OCI-LY7 (cell line): Measurements from ENCODE around the gene CNN2. TPM values are rescaled to one million over a fixed set of nuclear protein-coding genes. Genes with fewer than 3 reads are reported as not detected.

ENCODE experiments used
- BruUV-seq: library from RNA; stranded (reverse); fragments of 400-500 nt; replicated peaks from 2 replicates; lab custom pipeline; 2021; lab: Mats Ljungman, UMichigan
- CTCF ChIA-PET: fragments of 300-600 bp; sonication (Branson Sonifier 250); formaldehyde crosslinking; loops from one replicate; lab custom pipeline; 2022; ENCODE audit warnings: antibody characterized with exemption; ENCODE audit not compliant: unreplicated experiment; lab: Charles Lee
- POLR2A ChIA-PET: fragments of 300-600 bp; sonication (Branson Sonifier 250); formaldehyde crosslinking; loops from one replicate; lab custom pipeline; 2022; ENCODE audit warnings: antibody characterized with exemption; lab: Charles Lee
- DNase-seq: peaks from one replicate; pipeline ENCODE4 v3.0.0-alpha.2; 2015; ENCODE audit warnings: low spot score
- H2AFZ ChIP-seq: fragments of 200-600 bp; sonication (generic), shearing (Covaris generic); 2 replicates; pipeline ENCODE4 v1.6.1; 2014; ENCODE audit warnings: mild to moderate bottlenecking, antibody characterized with exemption, low read length, moderate library complexity
- H3K27ac ChIP-seq: fragments of 200-600 bp; sonication (generic); 2 replicates; pipeline ENCODE4 v1.5.1; 2014; ENCODE audit warnings: mixed run types, low read depth, mild to moderate bottlenecking, moderate library complexity, low read length, inconsistent platforms; ENCODE audit not compliant: poor library complexity, severe bottlenecking
- H3K36me3 ChIP-seq: fragments of 200-600 bp; sonication (generic); 2 replicates; pipeline ENCODE4 v1.6.1; 2014; ENCODE audit warnings: mild to moderate bottlenecking, antibody characterized with exemption, low read length, moderate library complexity, mixed read lengths; ENCODE audit not compliant: insufficient read depth
- H3K4me1 ChIP-seq: fragments of 200-600 bp; sonication (generic); 2 replicates; pipeline ENCODE4 v1.5.1; 2014; ENCODE audit warnings: mild to moderate bottlenecking, low read length; ENCODE audit not compliant: insufficient read depth, poor library complexity, severe bottlenecking
- H3K4me2 ChIP-seq: fragments of 200-600 bp; sonication (generic); 2 replicates; pipeline ENCODE4 v1.6.1; 2014; ENCODE audit warnings: mild to moderate bottlenecking, low read length
- H3K4me3 ChIP-seq: fragments of 200-600 bp; sonication (generic); 2 replicates; pipeline ENCODE4 v1.5.1; 2014; ENCODE audit warnings: mild to moderate bottlenecking, low read depth, low read length; ENCODE audit not compliant: poor library complexity, severe bottlenecking
- H3K79me2 ChIP-seq: fragments of 200-600 bp; sonication (generic); 2 replicates; pipeline ENCODE4 v1.6.1; 2016; ENCODE audit warnings: low read depth, mild to moderate bottlenecking, low read length, moderate library complexity, mixed read lengths; ENCODE audit not compliant: insufficient read depth
- H3K9me2 ChIP-seq: fragments of 200-600 bp; sonication (generic); 2 replicates; pipeline ENCODE4 v1.6.1; 2016; ENCODE audit warnings: mild to moderate bottlenecking, low read length, mixed read lengths; ENCODE audit not compliant: insufficient read depth
- H3K9me3 ChIP-seq: fragments of 200-600 bp; sonication (generic); 2 replicates; pipeline ENCODE4 v1.6.1; 2014; ENCODE audit warnings: mild to moderate bottlenecking, mixed run types, low read length, mixed read lengths
- H4K20me1 ChIP-seq: fragments of 200-600 bp; sonication (generic); 2 replicates; pipeline ENCODE4 v1.6.1; 2014; ENCODE audit warnings: mild to moderate bottlenecking, antibody characterized with exemption, low read length, moderate library complexity, mixed read lengths; ENCODE audit not compliant: insufficient read depth
- CTCF ChIP-seq: fragments of 200-600 bp; sonication (generic); conservative IDR thresholded peaks from 2 replicates; pipeline ENCODE4 v1.5.1; 2014; ENCODE audit warnings: mild to moderate bottlenecking, antibody characterized with exemption, low read length, moderate library complexity, mixed read lengths
- EZH2phosphoT487 ChIP-seq: fragments of 200-600 bp; sonication (generic); IDR thresholded peaks from 2 replicates; pipeline ENCODE4 v1.6.1; 2018; ENCODE audit warnings: low read depth, borderline replicate concordance, mild to moderate bottlenecking, mixed run types, antibody characterized with exemption, low read length, moderate library complexity, mixed read lengths
- intact Hi-C: fragments of 100-400 bp; cut with micrococcal nuclease; formaldehyde crosslinking; loops from one replicate; pipeline ENCODE4 v1.10.0; 2022; ENCODE audit not compliant: unreplicated experiment
- total RNA-seq, 2 experiments: library from RNA; depleted of rRNA in 1 of 2; stranded (reverse); fragments of >200 nt in 1 of 2; shearing (Covaris generic) in 1 of 2; gene quantifications; 2 replicates each; pipeline ENCODE4 v1.2.3, GENCODE V29; 2014 to 2022

The CNN2 gene
- total RNA-seq, 2 experiments from 2014 or later: 73.7 to 127 TPM

DNA sequence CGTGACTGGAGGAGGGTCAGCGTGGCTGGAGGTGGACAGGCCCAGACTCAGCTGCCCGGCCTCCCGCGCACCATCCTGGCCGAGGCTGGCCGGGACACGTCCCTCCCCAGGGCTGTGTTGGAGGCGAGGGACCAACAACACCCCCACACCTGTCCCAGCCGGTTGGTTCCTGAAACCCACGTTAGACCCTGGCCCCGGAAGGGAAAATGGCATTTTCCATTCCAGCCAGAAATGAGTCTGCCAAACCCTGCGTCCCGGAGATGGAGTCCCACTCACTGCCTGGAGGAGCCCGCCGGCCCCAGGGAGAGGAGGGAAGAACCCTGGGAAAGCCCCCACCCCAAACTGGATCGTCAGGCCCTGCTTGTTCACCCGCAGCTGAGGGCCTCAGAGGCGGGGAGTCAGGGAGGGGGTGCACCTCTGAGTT lies 47.1 kb upstream of the CNN2 start:
- POLR2A ChIA-PET: no interaction called here
- CTCF ChIA-PET: no interaction called here
- no peaks in the 10 kb centered on the region for H4K20me1 ChIP-seq
- TF ChIP-seq EZH2phosphoT487: no peak
- TF ChIP-seq CTCF: no peak
- no peak overlapping the region for H3K4me2 ChIP-seq
- no peak overlapping the region for H3K27ac ChIP-seq
- peaks cover under 1% of the 10 kb centered on the region; the same call in 1 of the 2 replicates for H3K79me2 ChIP-seq
- no TSS peak for BruUV-seq
- H3K4me3 ChIP-seq: no peak overlapping the region
- H3K9me3 ChIP-seq: no peaks in the 10 kb centered on the region
- H3K9me2 ChIP-seq: no peaks in the 10 kb centered on the region
- DNase-seq: no peak
- intact Hi-C loops: no loop called here
- no peak overlapping the region for H2AFZ ChIP-seq
- no peaks in the 10 kb centered on the region for H3K36me3 ChIP-seq
- peaks cover 14% of the 10 kb centered on the region for H3K4me1 ChIP-seq

DNA sequence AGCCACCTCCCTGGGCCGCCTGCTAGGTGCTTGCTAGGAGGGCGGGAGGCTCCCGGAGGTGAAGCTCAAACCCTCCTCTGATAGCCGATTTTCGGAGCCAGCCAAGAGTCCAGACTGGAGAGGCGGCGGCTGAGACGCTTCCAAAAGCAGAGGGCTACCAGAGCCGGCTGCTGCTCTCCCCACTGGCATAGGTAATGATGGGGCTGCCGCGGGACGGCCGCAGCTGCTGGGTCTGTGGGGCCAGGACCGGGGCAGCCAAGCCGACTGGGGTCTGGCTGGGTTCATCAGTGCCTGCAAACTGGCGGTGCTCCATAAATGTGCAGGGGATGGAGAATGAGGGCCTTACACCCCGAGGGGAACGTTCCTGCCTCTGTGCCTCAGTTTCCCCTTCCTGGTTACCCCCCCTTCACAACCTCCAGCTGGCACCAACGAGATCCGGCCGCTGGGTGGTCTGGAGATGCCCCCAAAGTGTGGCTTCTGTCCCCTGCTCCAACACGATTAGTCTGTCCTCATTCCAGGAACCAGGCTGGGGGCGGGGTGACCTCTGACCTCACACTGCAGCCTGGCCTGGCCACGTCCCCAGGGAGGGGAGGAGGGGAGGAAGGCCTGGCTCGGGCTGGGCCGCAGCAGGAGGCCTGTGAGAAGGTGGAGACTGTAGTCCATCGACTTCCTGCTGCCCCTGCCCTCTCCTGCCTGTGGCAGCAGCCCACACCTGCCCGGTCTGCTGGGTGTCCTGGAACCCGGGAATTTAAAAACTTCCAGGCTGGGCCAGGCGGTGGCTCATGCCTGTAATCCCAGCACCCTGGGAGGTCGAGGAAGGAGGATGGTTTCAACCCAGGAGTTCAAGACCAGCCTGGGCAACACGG lies 46.0 kb upstream of the CNN2 start:
- TF ChIP-seq CTCF (no peak), EZH2phosphoT487 (no peak)
- Histone ChIP-seq H3K9me2 (no peaks in the 10 kb centered on the region), H4K20me1 (no peaks in the 10 kb centered on the region), H2AFZ (no peak overlapping the region), H3K4me3 (no peak overlapping the region), H3K9me3 (no peaks in the 10 kb centered on the region), H3K36me3 (no peaks in the 10 kb centered on the region), H3K27ac (no peak overlapping the region), H3K4me1 (peaks cover 21% of the 10 kb centered on the region), H3K4me2 (no peak overlapping the region), H3K79me2 (peaks cover 9% of the 10 kb centered on the region; the same call in 1 of the 2 replicates)
- ChIA-PET CTCF (no interaction called here), POLR2A (no interaction called here)
- DNase-seq: no peak
- intact Hi-C loops: no loop called here
- no TSS peak for BruUV-seq
